Stomach (tissue), 9 donors: ENCODE results near the gene ADRB1. TPM values are rescaled to one million over a fixed set of nuclear protein-coding genes. Genes with fewer than 3 reads are reported as not detected.

Source experiments
- DNase-seq, 2 donors: peaks; one replicate each; pipeline versions ENCODE4 v3.0.0 to v3.0.0-alpha.2; 2013 to 2019
- H3K27ac ChIP-seq, 5 donors: fragments of 200-600 bp in 4 of 5; sonication (generic) in 4 of 5; one replicate each; pipeline ENCODE4 v1.5.1; 2013 to 2019; ENCODE audit warnings: mild to moderate bottlenecking in 1 of 5, moderate library complexity in 1 of 5
- H3K27me3 ChIP-seq, 3 donors: fragments of 200-600 bp; sonication (generic); one replicate each; pipeline ENCODE4 v1.5.1; 2017 to 2019; ENCODE audit warnings: mixed run types in 1 of 3
- H3K36me3 ChIP-seq, 4 donors: fragments of 200-600 bp; sonication (generic); 1 replicate in 3 of 4; 2 replicates in 1 of 4; pipeline ENCODE4 v1.5.1; 2016 to 2019
- H3K4me1 ChIP-seq, 4 donors: fragments of 200-600 bp; sonication (generic); one replicate each; pipeline ENCODE4 v1.5.1; 2016 to 2019
- H3K4me3 ChIP-seq, 4 donors: fragments of 200-600 bp; sonication (generic) in 3 of 4; one replicate each; pipeline ENCODE4 v1.5.1; 2016 to 2019; ENCODE audit warnings: mild to moderate bottlenecking in 1 of 4
- H3K9me3 ChIP-seq, 4 donors: fragments of 200-600 bp; sonication (generic); one replicate each; pipeline ENCODE4 v1.5.1; 2016 to 2019
- CTCF ChIP-seq, 7 experiments: fragments of 450-650 bp in 4 of 7; fragments of 200-600 bp in 3 of 7; sonication (generic) in 3 of 7; IDR thresholded peaks; one replicate each; pipeline ENCODE4 v1.5.1; 2016 to 2019; ENCODE audit warnings: antibody characterized with exemption in 7 of 7, control low read depth in 2 of 7, mild to moderate bottlenecking in 1 of 7
- EP300 ChIP-seq: sonication (generic); formaldehyde crosslinking; IDR thresholded peaks from one replicate; pipeline ENCODE4 v1.6.1; 2017; ENCODE audit warnings: antibody characterized with exemption
- POLR2A ChIP-seq, 4 donors: fragments of 450-650 bp; IDR thresholded peaks; one replicate each; pipeline ENCODE4 v1.6.1; 2016; ENCODE audit warnings: antibody characterized with exemption in 4 of 4, control low read depth in 2 of 4, mild to moderate bottlenecking in 1 of 4, moderate library complexity in 1 of 4
- POLR2AphosphoS5 ChIP-seq, 3 donors: sonication (generic); formaldehyde crosslinking; IDR thresholded peaks; one replicate each; pipeline ENCODE4 v1.6.1; 2016; ENCODE audit warnings: antibody characterized with exemption in 3 of 3
- WGBS, 5 donors: extraction: QIAGEN DNeasy Blood & Tissue Kit in 3 of 5; methylation state at CpG; one replicate each; pipeline versions ENCODE4 v1.1.5 to v1.1.7; 2013 to 2018; 5-methylcytosine and 5-hydroxymethylcytosine counted together
- intact Hi-C: fragments of 100-400 bp; cut with DNase I; formaldehyde crosslinking; loops from one replicate; pipeline ENCODE4 v1.15.1; 2023; ENCODE audit warnings: low total_unique reads
- polyA plus RNA-seq, 3 donors: library from polyadenylated mRNA; stranded (reverse); fragments of 200-250 nt; gene quantifications; one replicate each; pipeline ENCODE4 v1.2.3, GENCODE V29; 2013
- total RNA-seq, 5 donors: library from RNA; depleted of rRNA; stranded (reverse); fragments of >200 nt; gene quantifications; one replicate each; pipeline versions ENCODE4 v1.1.0 to v1.2.3, GENCODE V29; 2014 to 2016
- donor health status: healthy with polysubstance abuse.
- donor health status: Bipolar disorder and iron deficiency.
- donor health status: healthy.

ADRB1 gene
- total and polyA plus RNA-seq, 8 donors = 0.43 to 1.7 (median 0.67) TPM; not detected in 2

DNA sequence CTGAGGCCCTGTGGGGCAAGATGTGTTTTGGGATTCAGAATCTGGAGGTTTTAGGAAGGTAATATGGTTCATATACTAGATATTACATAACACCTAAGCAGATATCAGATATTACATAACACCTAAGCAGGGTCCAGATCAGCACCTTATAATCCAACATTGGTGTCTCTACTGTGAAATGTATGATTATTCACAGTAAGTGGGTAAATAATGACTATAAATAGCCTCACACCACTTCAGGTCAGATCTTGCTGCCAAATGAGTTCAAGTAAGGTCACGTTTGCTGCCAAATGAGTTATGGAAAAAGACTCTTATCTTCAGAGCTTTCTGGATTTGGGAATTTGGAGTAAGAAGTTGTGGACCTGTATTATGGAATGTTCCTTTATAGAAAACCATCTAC lies 14.6 kb downstream of the ADRB1 start:
- peak in 1 of 2 donors; percentile 40 for DNase-seq
- no peaks in the 10 kb centered on the region for H3K36me3 ChIP-seq
- WGBS, 5 donors = 19 to 41% (median 38%) methylated on average over 1 of the region's 1 CpG
- no peak overlapping the region for H3K4me3 ChIP-seq
- H3K9me3 ChIP-seq = no peaks in the 10 kb centered on the region
- H3K4me1 ChIP-seq = peaks cover 0 to 21% (median 5%) of the 10 kb centered on the region in 4 donors
- H3K27me3 ChIP-seq = no peaks in the 10 kb centered on the region
- intact Hi-C loops = no loop called here
- no peak overlapping the region for H3K27ac ChIP-seq
- peak in 1 of 3 donors; percentile 17 for TF ChIP-seq POLR2AphosphoS5 (IDR thresholded peaks at IDR 0.05)
- no peak for TF ChIP-seq CTCF (IDR thresholded peaks at IDR 0.05)
- no peak for TF ChIP-seq EP300
- TF ChIP-seq POLR2A (IDR thresholded peaks at IDR 0.05) = no peak

GRCh38 chr10:114059561-114059960 lies 15.9 kb downstream of the ADRB1 start:
- intact Hi-C loops = no loop called here
- no peak for TF ChIP-seq POLR2A (IDR thresholded peaks at IDR 0.05)
- no peak for TF ChIP-seq CTCF (IDR thresholded peaks at IDR 0.05)
- TF ChIP-seq EP300 = no peak
- no peak for TF ChIP-seq POLR2AphosphoS5 (IDR thresholded peaks at IDR 0.05)
- peaks cover 7 to 31% (median 11%) of the 10 kb centered on the region in 4 donors for H3K4me1 ChIP-seq
- H3K27ac ChIP-seq = no peak overlapping the region
- H3K27me3 ChIP-seq = no peaks in the 10 kb centered on the region
- H3K36me3 ChIP-seq = no peaks in the 10 kb centered on the region
- H3K9me3 ChIP-seq = no peaks in the 10 kb centered on the region
- DNase-seq = no peak
- no peak overlapping the region for H3K4me3 ChIP-seq

DNA sequence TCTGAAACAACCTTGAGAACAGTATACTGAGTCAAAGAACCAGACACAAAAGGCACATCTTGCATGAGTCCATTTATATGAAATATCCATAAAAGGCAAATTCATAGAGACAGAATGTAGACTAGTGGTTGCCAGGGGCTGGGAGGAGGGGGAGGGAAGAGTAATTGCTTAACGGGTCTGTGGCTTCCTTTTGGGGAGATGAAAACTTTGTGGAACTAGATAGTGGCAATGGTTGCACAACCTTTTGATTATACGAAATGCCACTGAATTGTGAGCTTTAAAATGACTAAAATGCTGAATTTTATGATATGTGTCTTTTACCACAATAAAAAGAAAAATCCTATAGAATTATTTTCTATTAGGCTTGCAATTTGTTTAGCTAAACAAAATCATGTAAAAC lies 16.8 kb downstream of the ADRB1 start:
- peaks cover 7 to 36% (median 12%) of the 10 kb centered on the region in 4 donors for H3K4me1 ChIP-seq
- H3K27me3 ChIP-seq = no peaks in the 10 kb centered on the region
- intact Hi-C loops = no loop called here
- H3K36me3 ChIP-seq = no peaks in the 10 kb centered on the region
- no peak overlapping the region for H3K27ac ChIP-seq
- TF ChIP-seq EP300 (no peak), POLR2A (IDR thresholded peaks at IDR 0.05) (no peak), CTCF (IDR thresholded peaks at IDR 0.05) (no peak), POLR2AphosphoS5 (IDR thresholded peaks at IDR 0.05) (no peak)
- no peak for DNase-seq
- WGBS, 5 donors = 54 to 83% (median 73%) methylated on average over 2 of the region's 2 CpGs
- H3K4me3 ChIP-seq = no peak overlapping the region
- H3K9me3 ChIP-seq = no peaks in the 10 kb centered on the region

- peak in 1 of 2 donors; percentile 65 for DNase-seq
- intact Hi-C loops = no loop called here
These were observed 17.5 kb downstream of the ADRB1 start for GRCh38 chr10:114061148-114061547.

More at GRCh38 chr10:114061148-114061547, 17.5 kb downstream of the ADRB1 start:
- Histone ChIP-seq H3K27ac (no peak overlapping the region), H3K4me3 (no peak overlapping the region), H3K36me3 (no peaks in the 10 kb centered on the region), H3K9me3 (no peaks in the 10 kb centered on the region), H3K27me3 (no peaks in the 10 kb centered on the region), H3K4me1 (peaks cover 7 to 36% (median 13%) of the 10 kb centered on the region in 4 donors)
- WGBS, 5 donors = 39 to 67% (median 52%) methylated on average over 6 of the region's 6 CpGs
- TF ChIP-seq POLR2A (IDR thresholded peaks at IDR 0.05) (no peak), EP300 (no peak), POLR2AphosphoS5 (IDR thresholded peaks at IDR 0.05) (no peak), CTCF (IDR thresholded peaks at IDR 0.05) (no peak)
